ENCODE data around the gene ESYT1. TPM values are rescaled to one million over a fixed set of nuclear protein-coding genes. Genes with fewer than 3 reads are reported as not detected.

Gene ESYT1
- total and polyA plus RNA-seq, 9 of the 15 experiments (the other 6 are each of a cell fraction or from before 2014, with no cell fraction given): 132 to 420 (median 164) TPM

DNA sequence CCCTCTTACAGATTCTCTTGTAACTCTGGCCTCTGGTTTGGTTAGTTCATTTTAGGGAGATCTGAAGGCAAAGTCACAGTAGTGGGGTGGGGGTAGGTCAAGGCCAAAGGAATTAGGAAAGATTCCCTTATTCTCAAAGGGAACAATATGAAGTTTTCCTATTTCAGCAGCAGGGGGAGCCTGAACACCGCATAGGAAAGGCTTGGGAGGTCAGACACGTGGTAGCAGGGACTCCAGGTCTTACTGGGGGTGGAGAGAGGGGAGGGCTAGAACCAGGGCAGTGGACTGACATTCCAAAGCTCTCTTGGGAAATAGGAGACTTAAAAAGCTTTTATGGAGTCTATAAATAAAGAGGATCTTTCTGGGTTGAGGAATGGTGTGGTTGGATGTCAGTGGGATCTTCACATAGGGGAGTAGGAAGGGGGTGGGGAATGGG lies 8.7 kb upstream of the ESYT1 start (continued):
- 0 out of 2 replicates have a peak, but pooled peaks have one; percentile 49 for TF ChIP-seq NKRF (IDR thresholded peaks at IDR 0.05; ENCODE audit: borderline replicate concordance)
- peak; percentile 64; the same call in 1 of the 2 replicates for TF ChIP-seq XRCC5 (IDR thresholded peaks at IDR 0.05; ENCODE audit: low read depth, low read length)
- 0 out of 2 replicates have a peak, but pooled peaks have one; percentile 38 for TF ChIP-seq ARID4B (CRISPR knock-in tag; IDR thresholded peaks at IDR 0.05)
- no peak for TF ChIP-seq SMARCE1 (IDR thresholded peaks at IDR 0.05)
- 0 out of 2 replicates have a peak, but pooled peaks have one; percentile 25 for TF ChIP-seq ATF7 (IDR thresholded peaks at IDR 0.05)
- TF ChIP-seq ZFX (CRISPR knock-in tag; IDR thresholded peaks at IDR 0.05): 0 out of 2 replicates have a peak, but pooled peaks have one; percentile 13
- TF ChIP-seq, protein P1, sequence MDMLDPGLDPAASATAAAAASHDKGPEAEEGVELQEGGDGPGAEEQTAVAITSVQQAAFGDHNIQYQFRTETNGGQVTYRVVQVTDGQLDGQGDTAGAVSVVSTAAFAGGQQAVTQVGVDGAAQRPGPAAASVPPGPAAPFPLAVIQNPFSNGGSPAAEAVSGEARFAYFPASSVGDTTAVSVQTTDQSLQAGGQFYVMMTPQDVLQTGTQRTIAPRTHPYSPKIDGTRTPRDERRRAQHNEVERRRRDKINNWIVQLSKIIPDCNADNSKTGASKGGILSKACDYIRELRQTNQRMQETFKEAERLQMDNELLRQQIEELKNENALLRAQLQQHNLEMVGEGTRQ (CRISPR knock-in tag; IDR thresholded peaks at IDR 0.05): peak; percentile 85
- peak; percentile 89 for TF ChIP-seq DEAF1 (CRISPR knock-in tag; IDR thresholded peaks at IDR 0.05)

All from K562 (cell line).